ENCODE results near the gene FRRS1L. TPM values are rescaled to one million over a fixed set of nuclear protein-coding genes. Genes with fewer than 3 reads are reported as not detected.

FRRS1L gene
- total and polyA plus RNA-seq, 2 of the 4 experiments (the other 2 are of a cell fraction) = under 0.01 to 0.05 TPM

DNA sequence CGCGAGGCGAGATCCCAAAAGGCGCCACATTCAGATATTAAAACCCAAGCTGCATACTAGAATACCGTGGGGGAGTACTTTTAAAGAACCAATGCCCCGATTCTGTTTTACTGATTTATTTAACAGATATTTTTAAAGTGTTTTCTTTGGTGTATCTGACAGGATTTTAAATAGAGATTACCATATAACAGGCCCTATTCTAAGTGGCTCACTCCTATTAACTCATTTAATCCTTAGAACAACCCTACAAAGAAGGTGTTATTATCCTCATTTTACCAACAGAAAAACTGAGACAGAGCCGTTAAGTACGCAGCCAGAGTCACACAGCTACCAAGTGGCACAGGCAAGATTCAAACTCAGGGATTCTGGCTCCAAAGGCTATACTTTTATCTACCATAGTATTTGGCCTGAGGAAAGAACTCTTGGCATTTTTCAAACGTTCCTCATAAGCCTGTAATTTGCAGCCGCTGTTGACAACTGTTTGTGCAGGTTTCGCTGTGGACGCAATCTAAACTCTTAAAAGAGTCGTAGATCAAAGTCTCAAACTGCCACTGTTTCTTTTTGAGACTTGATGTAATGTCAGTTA is 46.8 kb downstream of the FRRS1L start:
- in situ Hi-C loops (cut with MboI; ENCODE audit: low sequenced_read_pairs) (no loop called here), dilution Hi-C loops (cut with HindIII; ENCODE audit: low sequenced_read_pairs, unreplicated experiment) (no loop called here), intact Hi-C loops (cut with micrococcal nuclease) (no loop called here)
- ATAC-seq (ENCODE audit: low read depth) (no peak), DNase-seq (no peak)
- ChIA-PET CTCF (interaction anchor here (0.6 kb wide), 1 partner anchor 634 kb away, joined by 3 read pairs; no protein-coding TSS in a partner anchor), POLR2A (ENCODE audit: unreplicated experiment) (interaction anchor here (0.6 kb wide), 2 partner anchors 9 to 13 kb away, joined by 3 to 11 read pairs; no protein-coding TSS in a partner anchor)
- Histone ChIP-seq H2BK120ac (ENCODE audit: low read depth, low read length) (peak overlapping the region; percentile 46; the same call in 1 of the 2 replicates), H3K27ac (ENCODE audit: insufficient read depth, low read length) (no peak overlapping the region; the same call in 1 of the 2 replicates), H4K8ac (ENCODE audit: low read depth in 2 of 2, low read length in 2 of 2) (peak overlapping the region; percentile 66 to 97; a peak in 3 of 4 replicates), H3K9me3 (ENCODE audit: control insufficient read depth, insufficient read depth, low read length) (no peaks in the 10 kb centered on the region), H3K18ac (ENCODE audit: low read depth, low read length) (no peak overlapping the region), H2BK20ac (ENCODE audit: low read depth, low read length) (no peak overlapping the region), H4K5ac (ENCODE audit: low read depth, low read length) (no peak overlapping the region), H3K9me1 (ENCODE audit: insufficient read depth, low read length) (peaks cover 5% of the 10 kb centered on the region; the same call in 1 of the 2 replicates), H2AK9ac (replicated peaks; ENCODE audit: low read depth, low read length, poor library complexity) (no peak overlapping the region), H4K20me1 (ENCODE audit: insufficient read depth, low read length) (peaks cover 29% of the 10 kb centered on the region), H3K4ac (ENCODE audit: low read depth, low read length) (peak overlapping the region; percentile 53; the same call in 1 of the 2 replicates), H4K91ac (ENCODE audit: insufficient read depth, low read depth, low read length) (no peak overlapping the region), H3K4me1 (ENCODE audit: control insufficient read depth, insufficient read depth, low read length) (peaks cover 3% of the 10 kb centered on the region; the same call in 1 of the 2 replicates), H2BK5ac (ENCODE audit: low read depth, low read length, poor library complexity, severe bottlenecking) (no peak overlapping the region), H2AK5ac (ENCODE audit: low read depth, low read length) (no peak overlapping the region), H2BK15ac (ENCODE audit: low read depth, low read length) (no peak overlapping the region), H3K36me3 (ENCODE audit: control insufficient read depth, insufficient read depth, low read length) (no peaks in the 10 kb centered on the region), H2AFZ (replicated peaks; ENCODE audit: low read length, poor library complexity) (peak overlapping the region; percentile 93), H3K27me3 (ENCODE audit: control insufficient read depth, insufficient read depth, low read length) (no peaks in the 10 kb centered on the region; the same call in 1 of the 2 replicates), H3K9ac (ENCODE audit: low read depth, low read length) (no peak overlapping the region; the same call in 1 of the 2 replicates), H3K23ac (ENCODE audit: low read depth, low read length) (0 out of 2 replicates have a peak overlapping the region, but pooled peaks have one; percentile 8), H3K14ac (replicated peaks; ENCODE audit: low read depth, low read length) (0 out of 2 replicates have a peak overlapping the region, but pooled peaks have one; percentile 61), H3K79me1 (ENCODE audit: low read depth in 1 of 2, low read length in 2 of 2) (peaks cover 4 to 31% of the 10 kb centered on the region in 2 experiments; a peak in 2 of 4 replicates), H3K4me3 (ENCODE audit: insufficient read depth, low read depth, low read length) (no peak overlapping the region), H3K56ac (ENCODE audit: extremely low read depth, insufficient read depth, low read length) (no peak overlapping the region), H3K4me2 (ENCODE audit: low read depth, low read length) (no peak overlapping the region)
- BruUV-seq (replicated peaks) = no TSS peak
- WGBS, 2 experiments (ENCODE audit: extremely low coverage in 2 of 2, insufficient read length in 1 of 2) = 67% methylated on average over 3 of the region's 13 CpGs; no CpG with 5 or more reads in 1 of the 2 experiments
- TF ChIP-seq RAD21 (IDR thresholded peaks at IDR 0.05; ENCODE audit: low read length) (no peak), FOS (IDR thresholded peaks at IDR 0.05; ENCODE audit: low read depth, low read length) (no peak), MAZ (IDR thresholded peaks at IDR 0.05; ENCODE audit: borderline replicate concordance, low read depth, low read length) (no peak), MXI1 (IDR thresholded peaks at IDR 0.05; ENCODE audit: borderline replicate concordance, low read depth, low read length) (0 out of 2 replicates have a peak, but pooled peaks have one; percentile 14)
- TF ChIP-seq, protein P1, sequence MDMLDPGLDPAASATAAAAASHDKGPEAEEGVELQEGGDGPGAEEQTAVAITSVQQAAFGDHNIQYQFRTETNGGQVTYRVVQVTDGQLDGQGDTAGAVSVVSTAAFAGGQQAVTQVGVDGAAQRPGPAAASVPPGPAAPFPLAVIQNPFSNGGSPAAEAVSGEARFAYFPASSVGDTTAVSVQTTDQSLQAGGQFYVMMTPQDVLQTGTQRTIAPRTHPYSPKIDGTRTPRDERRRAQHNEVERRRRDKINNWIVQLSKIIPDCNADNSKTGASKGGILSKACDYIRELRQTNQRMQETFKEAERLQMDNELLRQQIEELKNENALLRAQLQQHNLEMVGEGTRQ (IDR thresholded peaks at IDR 0.05; ENCODE audit: low read depth, low read length) = no peak

Measured in IMR-90 (cell line).